Stimulated activated CD8-positive, alpha-beta memory T cell treated with anti-CD3 and anti-CD28 coated beads, Interleukin-2, amount 100 ng/mL, for 1 hour (primary cell): Measurements from ENCODE around the gene CALN1.

Experiments used
- DNase-seq, 2 donors: peaks; one replicate each; pipeline ENCODE4 v3.0.0-alpha.2; 2020; ENCODE audit warnings: low read depth in 2 of 2

Gene CALN1

GRCh38 chr7:72325561-72325960 lies 86.6 kb downstream of the CALN1 start:
- DNase-seq, result no peak

GRCh38 chr7:72321637-72322036 lies 90.5 kb downstream of the CALN1 start:
- no peak for DNase-seq

GRCh38 chr7:72321081-72321480 lies 91.1 kb downstream of the CALN1 start:
- DNase-seq, result no peak

GRCh38 chr7:72317341-72317740 lies 94.8 kb downstream of the CALN1 start:
- DNase-seq, result no peak

- DNase-seq, result no peak
These were observed 96.0 kb downstream of the CALN1 start for GRCh38 chr7:72316148-72316547.

- DNase-seq, result no peak
These were observed 98.2 kb downstream of the CALN1 start for GRCh38 chr7:72313906-72314305.

GRCh38 chr7:72310301-72310700 lies 101.8 kb downstream of the CALN1 start:
- no peak for DNase-seq

- no peak for DNase-seq
These were observed 102.7 kb downstream of the CALN1 start for GRCh38 chr7:72309476-72309875.

- no peak for DNase-seq
These were observed 103.2 kb downstream of the CALN1 start for GRCh38 chr7:72308986-72309385.

GRCh38 chr7:72307566-72307965 lies 104.6 kb downstream of the CALN1 start:
- no peak for DNase-seq

GRCh38 chr7:72298912-72299311 lies 113.2 kb downstream of the CALN1 start:
- no peak for DNase-seq

GRCh38 chr7:72298091-72298490 lies 114.0 kb downstream of the CALN1 start:
- no peak for DNase-seq

GRCh38 chr7:72297636-72298035 lies 114.5 kb downstream of the CALN1 start:
- no peak for DNase-seq

GRCh38 chr7:72292794-72293193 lies 119.3 kb downstream of the CALN1 start:
- no peak for DNase-seq

GRCh38 chr7:72292118-72292517 lies 120.0 kb downstream of the CALN1 start:
- no peak for DNase-seq

- no peak for DNase-seq
These were observed 125.6 kb downstream of the CALN1 start for GRCh38 chr7:72286519-72286918.

- DNase-seq, result no peak
These were observed 128.8 kb downstream of the CALN1 start for GRCh38 chr7:72283309-72283708.

GRCh38 chr7:72281308-72281707 lies 130.8 kb downstream of the CALN1 start:
- DNase-seq, result no peak

- no peak for DNase-seq
These were observed 132.9 kb downstream of the CALN1 start for GRCh38 chr7:72279203-72279602.

- no peak for DNase-seq
These were observed 133.6 kb downstream of the CALN1 start for GRCh38 chr7:72278550-72278949.

- DNase-seq, result no peak
These were observed 136.6 kb downstream of the CALN1 start for GRCh38 chr7:72275382-72276070.

- no peak for DNase-seq
These were observed 139.7 kb downstream of the CALN1 start for GRCh38 chr7:72272479-72272878.

GRCh38 chr7:72268796-72269195 lies 143.3 kb downstream of the CALN1 start:
- no peak for DNase-seq

GRCh38 chr7:72268090-72268489 lies 144.0 kb downstream of the CALN1 start:
- no peak for DNase-seq
